ENCODE measurements around the gene LIN7C.

The LIN7C gene

DNA sequence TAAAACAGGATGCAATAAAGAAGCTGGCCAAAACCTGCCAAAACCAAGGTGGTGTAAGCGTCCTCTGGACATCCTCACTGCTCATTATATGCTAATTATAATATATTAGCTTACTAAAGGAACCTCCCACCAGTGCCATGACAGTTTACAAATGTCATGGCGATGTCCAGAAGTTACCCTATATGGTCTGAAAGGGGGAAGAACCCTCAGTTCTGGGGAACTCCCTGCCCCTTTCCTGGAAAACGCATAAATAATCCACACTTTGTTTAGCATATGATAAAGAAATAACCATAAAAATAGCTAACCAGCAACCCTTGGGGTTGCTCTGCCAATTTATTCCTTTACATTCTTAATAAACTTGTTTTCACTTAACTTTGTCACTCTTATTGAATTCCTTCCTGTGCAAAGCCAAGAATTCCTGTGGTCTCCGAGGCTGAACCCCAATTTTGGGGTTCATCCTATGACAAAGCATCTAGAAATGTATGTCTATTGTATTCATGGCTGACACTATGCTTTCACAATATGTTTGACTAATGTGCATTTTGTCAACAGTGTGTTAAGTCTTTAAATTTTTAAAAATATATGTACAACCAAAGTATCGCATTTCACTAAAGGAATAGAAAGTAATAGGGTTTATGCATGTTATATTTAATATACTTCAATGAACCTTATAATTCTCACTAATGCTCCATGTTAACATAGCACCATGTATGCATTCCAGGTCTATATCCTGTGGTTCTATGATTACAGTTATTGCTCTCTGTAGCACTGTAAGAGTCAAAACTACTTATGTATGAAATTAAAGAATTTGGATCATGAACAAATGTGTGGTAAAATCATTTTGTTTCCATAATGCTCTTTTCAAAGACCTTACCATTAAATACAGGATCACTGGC lies 59.0 kb downstream of the LIN7C start:
- no peak for DNase-seq (ENCODE audit: low read depth in 3 of 3)

- no peak for DNase-seq (ENCODE audit: low read depth in 3 of 3)
Measured at GRCh38 chr11:27445625-27446024, 60.9 kb downstream of the LIN7C start.

- no peak for DNase-seq (ENCODE audit: low read depth in 3 of 3)
Measured at GRCh38 chr11:27444801-27445215, 61.8 kb downstream of the LIN7C start.

Data from stimulated activated CD4-positive, alpha-beta T cell treated with anti-CD3 and anti-CD28 coated beads, TNF-alpha, amount 100 ng/mL, for 48 hours (primary cell).